K562 (cell line): ENCODE measurements around the gene DMD.

Experiments
- C11orf30 ChIP-seq: fragments of 450-650 bp; IDR thresholded peaks from 2 replicates; pipeline ENCODE4 v1.6.1; 2016; ENCODE audit warnings: low read depth, mild to moderate bottlenecking
- CEBPB ChIP-seq: fragments of 450-650 bp; IDR thresholded peaks from 2 replicates; pipeline ENCODE4 v1.6.1; 2016; ENCODE audit warnings: missing genetic modification characterization, missing compliant biosample characterization
- CHD1 ChIP-seq: fragments of 200-600 bp; sonication (generic); IDR thresholded peaks from one replicate; pipeline ENCODE4 v1.6.1; 2012; ENCODE audit warnings: mild to moderate bottlenecking, moderate library complexity, low read length, inconsistent platforms
- CTCF ChIP-seq, 3 experiments: IDR thresholded peaks in 2 of 3; conservative IDR thresholded peaks in 1 of 3; 2 replicates each; pipeline ENCODE4 v1.5.1; 2011 to 2012; ENCODE audit warnings: low read length in 3 of 3, mild to moderate bottlenecking in 3 of 3, control low read depth in 2 of 3, improper control_type of control experiment in 1 of 3, inconsistent platforms in 1 of 3, low read depth in 1 of 3, mixed read lengths in 1 of 3, moderate library complexity in 1 of 3; ENCODE audit not compliant: insufficient read depth in 2 of 3
- HNRNPL ChIP-seq: fragments of 200-400 bp; formaldehyde crosslinking; IDR thresholded peaks from 2 replicates; pipeline ENCODE4 v1.6.1; 2017; ENCODE audit warnings: low read depth, mild to moderate bottlenecking, low read length
- MAFK ChIP-seq: IDR thresholded peaks from 2 replicates; pipeline ENCODE4 v1.6.1; 2011; ENCODE audit warnings: low read length, improper control_type of control experiment
- MYC ChIP-seq, 2 experiments: fragments of 250-450 bp in 1 of 2; sonication (Bioruptor Pico) in 1 of 2; IDR thresholded peaks; 2 replicates each; pipeline versions ENCODE4 v1.5.1 to v1.6.1; 2012 to 2021; ENCODE audit warnings: low read depth in 2 of 2, borderline replicate concordance in 1 of 2, improper control_type of control experiment in 1 of 2, low read length in 1 of 2, mild to moderate bottlenecking in 1 of 2, moderate library complexity in 1 of 2
- NBN ChIP-seq: fragments of 450-650 bp; IDR thresholded peaks from 2 replicates; pipeline ENCODE4 v1.6.1; 2016; ENCODE audit warnings: low read depth, mild to moderate bottlenecking
- NCOA6 ChIP-seq: fragments of 450-650 bp; IDR thresholded peaks from 2 replicates; pipeline ENCODE4 v1.6.1; 2017; ENCODE audit warnings: mild to moderate bottlenecking
- SIN3A ChIP-seq, 2 experiments: fragments of 150-350 bp in 1 of 2; IDR thresholded peaks; 2 replicates each; pipeline ENCODE4 v1.6.1; 2011 to 2016; ENCODE audit warnings: borderline replicate concordance in 2 of 2, low read depth in 2 of 2, low read length in 2 of 2, mild to moderate bottlenecking in 2 of 2, moderate library complexity in 2 of 2; ENCODE audit not compliant: control insufficient read depth in 1 of 2
- SMARCB1 ChIP-seq: IDR thresholded peaks from 2 replicates; pipeline ENCODE4 v1.6.1; 2011; ENCODE audit warnings: improper control_type of control experiment, low read depth; ENCODE audit not compliant: insufficient read length
- SP1 ChIP-seq: sonication (generic); formaldehyde crosslinking; IDR thresholded peaks from 2 replicates; pipeline ENCODE4 v1.8.1; 2022; ENCODE audit warnings: mild to moderate bottlenecking, missing genetic modification reagents
- TAF1 ChIP-seq: IDR thresholded peaks from 2 replicates; pipeline ENCODE4 v1.6.1; 2011; ENCODE audit warnings: mild to moderate bottlenecking, low read length, moderate library complexity; ENCODE audit not compliant: insufficient read depth, control insufficient read depth, severe bottlenecking; ENCODE audit errors: extremely low read depth
- ZNF512 ChIP-seq: IDR thresholded peaks from 2 replicates; pipeline ENCODE4 v1.6.1; 2016; ENCODE audit warnings: missing genetic modification characterization, missing compliant biosample characterization

- no peak for TF ChIP-seq SP1
- no peak for TF ChIP-seq HNRNPL
- no peak for TF ChIP-seq MAFK
- TF ChIP-seq TAF1 = no peak
- no peak for TF ChIP-seq CTCF (IDR thresholded peaks at IDR 0.05 in 2 of 3, conservative IDR thresholded peaks at IDR 0.05 in 1 of 3; ENCODE audit: insufficient read depth in 2 of 3, low read depth in 1 of 3, low read length in 3 of 3)
- TF ChIP-seq C11orf30 = no peak
- TF ChIP-seq ZNF512 (tag) = no peak
- no peak for TF ChIP-seq NCOA6
- TF ChIP-seq NBN = no peak
- TF ChIP-seq CHD1 = no peak
- no peak for TF ChIP-seq CEBPB (tag)
- TF ChIP-seq SMARCB1 = no peak
- no peak for TF ChIP-seq MYC (IDR thresholded peaks at IDR 0.05; ENCODE audit: low read depth, low read length)
- TF ChIP-seq MYC (CRISPR knock-in tag; IDR thresholded peaks at IDR 0.05; ENCODE audit: borderline replicate concordance, low read depth) = no peak
- no peak for TF ChIP-seq SIN3A (IDR thresholded peaks at IDR 0.05; ENCODE audit: borderline replicate concordance in 2 of 2, control insufficient read depth in 1 of 2, low read depth in 2 of 2, low read length in 2 of 2)
Observed at GRCh38 chrX:32591589-32591988, 619.8 kb downstream of the DMD start.
